ENCODE results near the gene MRGPRX4. TPM values are rescaled to one million over a fixed set of nuclear protein-coding genes. Genes with fewer than 3 reads are reported as not detected.

MRGPRX4 gene
- not detected in 2 replicates for total RNA-seq

DNA sequence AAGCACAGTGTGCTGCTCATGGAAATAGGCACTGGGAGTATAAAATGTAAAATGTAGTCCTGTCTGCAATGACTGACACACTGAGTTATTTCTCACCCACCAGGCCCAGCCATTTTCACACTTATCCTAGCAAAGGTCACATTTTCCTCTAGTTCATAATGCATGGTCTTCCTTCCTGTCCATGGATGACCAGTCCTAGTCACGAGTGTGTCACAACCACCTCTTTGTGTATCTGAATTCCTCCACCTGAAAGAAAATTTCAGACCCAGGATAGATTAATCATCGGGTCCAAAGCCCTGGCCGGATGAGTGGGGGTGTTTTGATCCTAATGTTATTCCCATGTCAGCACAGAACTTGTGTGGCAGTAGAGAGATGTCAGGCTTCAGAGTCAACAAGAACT lies at the start of gene MRGPRX4:
MRGPRX4 (plus strand) TSS at position 172 of the 400 bp plus-strand sequence. CDS start 420 bp downstream, outside the sequence.

DNA sequence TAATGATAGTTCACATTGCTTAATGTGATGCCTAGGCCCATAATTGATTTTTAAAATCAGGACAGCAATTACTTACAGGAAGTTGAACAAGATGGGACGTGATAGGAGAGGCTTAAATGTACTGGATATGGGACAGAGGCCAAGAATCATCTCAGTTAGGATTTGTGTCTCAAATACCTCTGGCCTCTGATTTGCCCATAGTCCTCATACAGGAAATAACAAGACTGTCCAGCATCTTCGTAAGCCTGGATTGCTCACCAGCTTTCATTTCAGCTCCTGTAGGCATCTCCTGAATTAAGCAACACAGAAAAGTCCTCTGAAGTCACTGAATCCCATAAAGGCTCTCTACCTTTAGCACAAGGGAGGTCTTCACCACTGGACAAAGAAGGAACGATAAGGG lies 40.3 kb upstream of the MRGPRX4 start, which contains the start of gene MRGPRX3:
MRGPRX3 (plus strand) TSS at position 231 of the 400 bp plus-strand sequence. CDS start 4,632 bp downstream, outside the sequence.

Other genes with a start within 250 kb of the MRGPRX4 start
- 16.6 and 17.3 TPM in 2 replicates for gene SERGEF, start 159.8 kb upstream of the MRGPRX4 start, total RNA-seq
- gene TPH1, start 126.6 kb upstream of the MRGPRX4 start, total RNA-seq: under 0.01 and 0.05 TPM in 2 replicates
- 19.1 and 21.6 TPM in 2 replicates for gene SAAL1, start 66.8 kb upstream of the MRGPRX4 start, total RNA-seq
- gene MRGPRX3, start 40.3 kb upstream of the MRGPRX4 start, total RNA-seq: 0.21 TPM in 1 of 2 replicates, not detected in the other
- 0.42 and 0.56 TPM in 2 replicates for gene SAA4, start 64.0 kb downstream of the MRGPRX4 start, total RNA-seq
- 4.7 and 11.7 TPM in 2 replicates for gene SAA2, start 75.8 kb downstream of the MRGPRX4 start, total RNA-seq
- gene SAA1, start 93.4 kb downstream of the MRGPRX4 start, total RNA-seq: 11.6 and 21.5 TPM in 2 replicates
- gene HPS5, start 149.3 kb downstream of the MRGPRX4 start, total RNA-seq: 17.8 and 21.0 TPM in 2 replicates
- gene GTF2H1, start 149.7 kb downstream of the MRGPRX4 start, total RNA-seq: 30.8 and 45.2 TPM in 2 replicates
- gene LDHA, start 221.7 kb downstream of the MRGPRX4 start, total RNA-seq: 1,673 and 1,779 TPM in 2 replicates
- gene LDHC, start 239.5 kb downstream of the MRGPRX4 start, total RNA-seq: not detected in 2 replicates

All from airway epithelial cell (primary cell).